HepG2 (cell line): Measurements from ENCODE around the gene TUBB. TPM values are rescaled to one million over a fixed set of nuclear protein-coding genes. Genes with fewer than 3 reads are reported as not detected.
A peak's percentile ranks its signal among the peaks of the same experiment; 100 is the strongest.

Experiments used
- BRD4 ChIP-seq: sonication (generic); formaldehyde crosslinking; IDR thresholded peaks from 2 replicates; pipeline ENCODE4 v1.4.0; 2020; ENCODE audit warnings: missing genetic modification reagents
- CCAR2 ChIP-seq: fragments of 200-400 bp; formaldehyde crosslinking; optimal IDR thresholded peaks from 2 replicates; pipeline ENCODE3; 2018; ENCODE audit warnings: low read depth, mild to moderate bottlenecking, low read length, moderate library complexity
- CENPBD1 ChIP-seq: sonication (generic); formaldehyde crosslinking; IDR thresholded peaks from 2 replicates; pipeline ENCODE4 v1.8.0; 2022; ENCODE audit warnings: missing genetic modification reagents, low read depth, mild to moderate bottlenecking, borderline replicate concordance
- JUNB ChIP-seq: sonication (generic); formaldehyde crosslinking; IDR thresholded peaks from 2 replicates; pipeline ENCODE4 v1.8.0; 2022; ENCODE audit warnings: missing genetic modification reagents, mild to moderate bottlenecking, borderline replicate concordance
- PATZ1 ChIP-seq: sonication (generic); formaldehyde crosslinking; IDR thresholded peaks from 2 replicates; pipeline ENCODE4 v1.4.0; 2020; ENCODE audit warnings: missing genetic modification reagents
- PAXIP1 ChIP-seq: sonication (generic); formaldehyde crosslinking; conservative IDR thresholded peaks from 2 replicates; pipeline ENCODE4 v1.4.0; 2020; ENCODE audit warnings: mild to moderate bottlenecking, missing genetic modification reagents, moderate library complexity
- RFX3 ChIP-seq: IDR thresholded peaks from 2 replicates; pipeline ENCODE4 v1.6.1; 2016; ENCODE audit warnings: missing biosample characterization, missing genetic modification reagents
- RXRA ChIP-seq: sonication (generic); formaldehyde crosslinking; IDR thresholded peaks from 2 replicates; pipeline ENCODE4 v1.5.1; 2020; ENCODE audit warnings: missing genetic modification reagents
- SIN3A ChIP-seq: IDR thresholded peaks from 2 replicates; pipeline ENCODE4 v1.6.1; 2011; ENCODE audit warnings: low read depth, mild to moderate bottlenecking, control low read depth, low read length, borderline replicate concordance
- SMAD9 ChIP-seq: sonication (generic); formaldehyde crosslinking; IDR thresholded peaks from 2 replicates; pipeline ENCODE4 v1.5.1; 2020; ENCODE audit warnings: mild to moderate bottlenecking, missing genetic modification reagents
- STAT5B ChIP-seq: sonication (generic); formaldehyde crosslinking; IDR thresholded peaks from 2 replicates; pipeline ENCODE4 v1.4.0; 2020; ENCODE audit warnings: missing genetic modification reagents
- THAP11 ChIP-seq: IDR thresholded peaks from 2 replicates; pipeline ENCODE4 v1.6.1; 2016; ENCODE audit warnings: missing biosample characterization, missing genetic modification reagents
- U2AF2 ChIP-seq: fragments of 200-400 bp; formaldehyde crosslinking; IDR thresholded peaks from 2 replicates; pipeline ENCODE4 v1.6.1; 2017; ENCODE audit warnings: low read depth, mild to moderate bottlenecking, low read length
- ZC3H13 ChIP-seq: sonication (generic); formaldehyde crosslinking; IDR thresholded peaks from 2 replicates; pipeline ENCODE4 v1.8.1; 2023; ENCODE audit warnings: mild to moderate bottlenecking, missing genetic modification reagents, moderate library complexity
- ZNF180 ChIP-seq: sonication (generic); formaldehyde crosslinking; IDR thresholded peaks from 2 replicates; pipeline ENCODE4 v1.4.0; 2020; ENCODE audit warnings: low read depth, missing genetic modification reagents, borderline replicate concordance
- ZNF431 ChIP-seq: sonication (generic); formaldehyde crosslinking; IDR thresholded peaks from 2 replicates; pipeline ENCODE4 v1.9.0; 2022; ENCODE audit warnings: missing genetic modification reagents, low read depth, mild to moderate bottlenecking, borderline replicate concordance
- ZNF710 ChIP-seq: sonication (generic); formaldehyde crosslinking; IDR thresholded peaks from 2 replicates; pipeline ENCODE4 v1.5.0; 2020; ENCODE audit warnings: mild to moderate bottlenecking, missing genetic modification reagents, borderline replicate concordance
- ZNF841 ChIP-seq: sonication (generic); formaldehyde crosslinking; IDR thresholded peaks from 2 replicates; pipeline ENCODE4 v1.8.1; 2023; ENCODE audit warnings: missing genetic modification reagents, borderline replicate concordance
- ZSCAN22 ChIP-seq: sonication (generic); formaldehyde crosslinking; IDR thresholded peaks from 2 replicates; pipeline ENCODE4 v1.4.0; 2020; ENCODE audit warnings: mild to moderate bottlenecking, missing genetic modification reagents
- polyA plus RNA-seq, 8 experiments: library from polyadenylated mRNA; depleted of rRNA in 3 of 8; stranded (reverse) in 7 of 8; unstranded in 1 of 8; fragments of >200 nt; fragmentation: Illumina TruSeq in 4 of 8; extraction: Trizol in 4 of 8; gene quantifications; 2 replicates each; pipeline versions ENCODE4 v1.2.1 to v1.2.3, GENCODE V29; 2011 to 2016; ENCODE audit warnings: low read depth in 4 of 8, missing spikeins in 1 of 8, mixed read lengths in 1 of 8; ENCODE audit not compliant: insufficient read depth in 1 of 8
- total RNA-seq, 5 experiments: library from RNA; depleted of rRNA; stranded (reverse); fragments of >200 nt; fragmentation: Illumina TruSeq; extraction: Trizol; gene quantifications; 2 replicates each; pipeline ENCODE4 v1.2.3, GENCODE V29; 2016; ENCODE audit warnings: low read depth in 1 of 5
- TF ChIP-seq, protein P1 (sequence below): IDR thresholded peaks from 2 replicates; pipeline ENCODE4 v1.6.1; 2012; ENCODE audit warnings: inconsistent platforms

Gene TUBB
- total and polyA plus RNA-seq, 2 of the 13 experiments (the other 11 are each of a cell fraction or from before 2014, with no cell fraction given) = 911 to 1,163 TPM

DNA sequence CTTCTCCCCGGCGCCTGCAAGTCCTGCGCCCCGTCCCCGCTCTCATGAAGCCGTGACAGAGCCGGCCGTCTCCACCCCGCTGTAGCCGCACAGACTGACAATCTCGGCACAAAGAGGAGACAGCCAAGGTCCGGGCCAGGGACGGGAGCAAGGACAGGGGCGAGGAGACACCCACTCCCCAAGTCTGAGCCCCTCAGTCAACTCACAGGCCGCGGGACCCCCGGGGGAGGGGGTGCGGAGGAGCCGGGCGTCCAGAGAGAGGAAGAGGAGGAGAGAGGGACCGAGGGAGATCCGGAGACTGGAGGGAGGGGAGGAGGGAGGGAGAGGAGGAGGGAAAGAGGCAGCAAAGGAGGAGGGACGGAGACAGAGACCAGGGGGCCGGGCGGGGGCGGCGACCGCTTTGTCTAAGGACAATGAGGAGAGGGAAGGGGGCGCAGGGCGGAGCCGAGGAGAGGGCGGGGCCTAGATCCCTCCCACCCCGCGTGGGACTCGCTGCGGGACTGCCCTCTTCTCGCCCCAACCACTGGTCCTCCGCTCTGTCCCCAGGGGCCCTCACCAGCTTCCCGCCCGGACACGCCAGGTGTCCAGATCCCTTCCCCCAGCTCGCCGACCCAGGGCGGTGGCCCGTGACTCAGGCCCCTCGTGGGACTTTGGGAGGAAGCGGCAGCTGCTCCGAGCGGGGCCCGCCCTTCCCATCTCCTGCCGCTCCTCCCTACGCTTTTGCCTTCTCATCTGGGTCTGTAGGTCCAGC is 33.1 kb upstream of the TUBB start (continued):
- TF ChIP-seq CCAR2 (no peak), RFX3 (CRISPR knock-in tag) (no peak), SMAD9 (CRISPR knock-in tag) (0 out of 2 replicates have a peak, but pooled peaks have one; percentile 10), STAT5B (CRISPR knock-in tag) (no peak), PATZ1 (CRISPR knock-in tag) (peak; percentile 71), ZNF431 (CRISPR knock-in tag) (0 out of 2 replicates have a peak, but pooled peaks have one; percentile 36), BRD4 (CRISPR knock-in tag) (no peak), ZC3H13 (CRISPR knock-in tag) (no peak; the same call in 1 of the 2 replicates), THAP11 (CRISPR knock-in tag) (no peak), JUNB (CRISPR knock-in tag) (no peak), U2AF2 (no peak), CENPBD1 (CRISPR knock-in tag) (no peak), ZNF841 (CRISPR knock-in tag) (no peak), SIN3A (peak; percentile 66; the same call in 1 of the 2 replicates), ZSCAN22 (CRISPR knock-in tag) (no peak), ZNF180 (CRISPR knock-in tag) (no peak), PAXIP1 (peak; percentile 26; the same call in 1 of the 2 replicates), RXRA (CRISPR knock-in tag) (peak; percentile 38), ZNF710 (CRISPR knock-in tag) (peak; percentile 70; the same call in 1 of the 2 replicates)
- TF ChIP-seq, protein P1, sequence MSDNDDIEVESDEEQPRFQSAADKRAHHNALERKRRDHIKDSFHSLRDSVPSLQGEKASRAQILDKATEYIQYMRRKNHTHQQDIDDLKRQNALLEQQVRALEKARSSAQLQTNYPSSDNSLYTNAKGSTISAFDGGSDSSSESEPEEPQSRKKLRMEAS = peak; percentile 35; the same call in 1 of the 2 replicates
